ENCODE results near the gene SPATC1L. TPM values are rescaled to one million over a fixed set of nuclear protein-coding genes. Genes with fewer than 3 reads are reported as not detected.

SPATC1L gene
- polyA plus RNA-seq, 3 donors: 3.3 to 6.7 (median 5.8) TPM

DNA sequence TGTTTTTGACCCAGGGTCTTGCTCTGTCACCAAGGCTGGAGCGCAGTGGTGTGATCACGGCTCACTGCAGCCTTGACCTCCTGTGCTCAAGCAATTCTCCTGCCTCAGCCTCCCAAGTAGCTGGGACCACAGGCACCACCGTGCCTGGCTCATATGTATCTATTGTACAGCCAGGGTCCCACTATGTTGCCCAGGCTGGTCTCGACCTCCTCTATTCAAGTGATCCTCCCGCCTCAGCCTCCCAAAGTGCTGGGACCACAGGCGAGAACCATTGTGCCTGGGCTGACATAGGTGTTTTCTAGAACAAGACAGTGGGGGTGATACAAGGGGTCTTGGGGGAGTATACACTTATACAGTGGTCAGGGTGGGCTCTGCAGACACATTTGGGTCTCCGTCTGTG lies 46.4 kb downstream of the SPATC1L start:
- Histone ChIP-seq H3K27me3 (ENCODE audit: control insufficient read depth in 2 of 2, insufficient read depth in 2 of 2, low read length in 2 of 2) (no peaks in the 10 kb centered on the region), H3K4me3 (replicated peaks in 1 of 3; ENCODE audit: low read depth in 2 of 3, low read length in 3 of 3) (no peak overlapping the region), H2AFZ (ENCODE audit: insufficient read depth, low read depth, low read length, poor library complexity, severe bottlenecking) (no peak overlapping the region), H3K79me2 (ENCODE audit: insufficient read depth, low read length) (no peaks in the 10 kb centered on the region), H3K4me2 (replicated peaks; ENCODE audit: extremely low read depth, low read length, poor library complexity, severe bottlenecking) (no peak overlapping the region), H3K9ac (ENCODE audit: insufficient read depth, low read length, poor library complexity, severe bottlenecking) (no peak overlapping the region), H3K4me1 (ENCODE audit: control insufficient read depth in 1 of 2, insufficient read depth in 2 of 2, low read length in 2 of 2) (no peaks in the 10 kb centered on the region), H3K36me3 (replicated peaks in 1 of 2; ENCODE audit: control insufficient read depth in 1 of 2, insufficient read depth in 2 of 2, low read length in 2 of 2) (no peaks in the 10 kb centered on the region), H3K27ac (ENCODE audit: low read depth in 1 of 2, low read length in 2 of 2) (no peak overlapping the region), H3K9me3 (replicated peaks in 1 of 2; ENCODE audit: control insufficient read depth in 1 of 2, insufficient read depth in 1 of 2, low read length in 2 of 2) (peaks cover 0 to 8% of the 10 kb centered on the region in 2 donors), H4K20me1 (ENCODE audit: insufficient read depth, low read length) (no peaks in the 10 kb centered on the region)
- H3K4me1 Mint-ChIP-seq: no peaks in the 10 kb centered on the region
- no peak for DNase-seq
- intact Hi-C loops (cut with micrococcal nuclease): no loop called here
- TF ChIP-seq, protein P1, sequence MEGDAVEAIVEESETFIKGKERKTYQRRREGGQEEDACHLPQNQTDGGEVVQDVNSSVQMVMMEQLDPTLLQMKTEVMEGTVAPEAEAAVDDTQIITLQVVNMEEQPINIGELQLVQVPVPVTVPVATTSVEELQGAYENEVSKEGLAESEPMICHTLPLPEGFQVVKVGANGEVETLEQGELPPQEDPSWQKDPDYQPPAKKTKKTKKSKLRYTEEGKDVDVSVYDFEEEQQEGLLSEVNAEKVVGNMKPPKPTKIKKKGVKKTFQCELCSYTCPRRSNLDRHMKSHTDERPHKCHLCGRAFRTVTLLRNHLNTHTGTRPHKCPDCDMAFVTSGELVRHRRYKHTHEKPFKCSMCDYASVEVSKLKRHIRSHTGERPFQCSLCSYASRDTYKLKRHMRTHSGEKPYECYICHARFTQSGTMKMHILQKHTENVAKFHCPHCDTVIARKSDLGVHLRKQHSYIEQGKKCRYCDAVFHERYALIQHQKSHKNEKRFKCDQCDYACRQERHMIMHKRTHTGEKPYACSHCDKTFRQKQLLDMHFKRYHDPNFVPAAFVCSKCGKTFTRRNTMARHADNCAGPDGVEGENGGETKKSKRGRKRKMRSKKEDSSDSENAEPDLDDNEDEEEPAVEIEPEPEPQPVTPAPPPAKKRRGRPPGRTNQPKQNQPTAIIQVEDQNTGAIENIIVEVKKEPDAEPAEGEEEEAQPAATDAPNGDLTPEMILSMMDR (IDR thresholded peaks at IDR 0.05): no peak
- H3K4me3 Mint-ChIP-seq: no peak overlapping the region
- WGBS (ENCODE audit: insufficient coverage): 92% methylated on average over 7 of the region's 7 CpGs
- H3K27ac Mint-ChIP-seq: no peak overlapping the region
- H3K27me3 Mint-ChIP-seq (ENCODE audit: low read depth in 3 of 3): peaks cover 0 to 7% (median 7%) of the 10 kb centered on the region in 3 donors
- H3K9me3 Mint-ChIP-seq: peaks cover 0 to 8% (median 4%) of the 10 kb centered on the region in 7 donors
- no peaks in the 10 kb centered on the region for H3K36me3 Mint-ChIP-seq

DNA sequence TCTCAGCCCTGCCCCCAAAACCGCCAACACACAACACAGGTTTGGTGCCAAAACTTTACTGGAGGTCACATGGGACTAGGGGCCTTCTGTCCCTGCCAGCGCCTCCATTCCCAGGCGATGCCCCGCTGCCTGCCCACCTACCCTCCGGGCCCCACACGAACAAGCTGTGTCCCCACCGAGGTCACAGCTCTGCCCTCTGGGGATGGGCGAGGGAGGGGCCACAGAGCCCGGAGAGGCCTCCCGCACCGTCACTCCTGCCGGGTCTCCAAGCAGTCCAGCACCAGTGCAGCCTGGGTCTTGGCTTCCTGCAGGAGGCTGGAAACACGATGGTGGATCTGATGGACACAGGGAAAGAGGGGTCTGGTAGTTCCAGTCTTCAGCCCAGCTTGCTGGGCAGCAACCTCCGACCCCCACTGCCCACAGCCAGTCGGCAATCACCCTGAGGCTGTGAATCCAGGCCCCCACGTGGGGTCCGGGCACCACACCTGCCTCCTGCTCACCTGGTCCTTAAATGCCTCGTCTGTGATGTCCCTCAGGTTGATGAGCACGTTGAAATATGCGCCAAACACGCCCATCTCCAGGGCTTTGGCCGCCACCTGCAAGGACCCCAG lies 47.4 kb downstream of the SPATC1L start:
- Histone ChIP-seq H3K4me2 (replicated peaks; ENCODE audit: extremely low read depth, low read length, poor library complexity, severe bottlenecking) (no peak overlapping the region), H3K4me1 (ENCODE audit: control insufficient read depth in 1 of 2, insufficient read depth in 2 of 2, low read length in 2 of 2) (no peaks in the 10 kb centered on the region), H2AFZ (ENCODE audit: insufficient read depth, low read depth, low read length, poor library complexity, severe bottlenecking) (no peak overlapping the region), H3K27me3 (ENCODE audit: control insufficient read depth in 2 of 2, insufficient read depth in 2 of 2, low read length in 2 of 2) (no peaks in the 10 kb centered on the region), H3K79me2 (ENCODE audit: insufficient read depth, low read length) (no peaks in the 10 kb centered on the region), H4K20me1 (ENCODE audit: insufficient read depth, low read length) (no peaks in the 10 kb centered on the region), H3K9ac (ENCODE audit: insufficient read depth, low read length, poor library complexity, severe bottlenecking) (no peak overlapping the region), H3K36me3 (replicated peaks in 1 of 2; ENCODE audit: control insufficient read depth in 1 of 2, insufficient read depth in 2 of 2, low read length in 2 of 2) (no peaks in the 10 kb centered on the region), H3K4me3 (replicated peaks in 1 of 3; ENCODE audit: low read depth in 2 of 3, low read length in 3 of 3) (no peak overlapping the region), H3K27ac (ENCODE audit: low read depth in 1 of 2, low read length in 2 of 2) (no peak overlapping the region), H3K9me3 (replicated peaks in 1 of 2; ENCODE audit: control insufficient read depth in 1 of 2, insufficient read depth in 1 of 2, low read length in 2 of 2) (no peaks in the 10 kb centered on the region)
- intact Hi-C loops (cut with micrococcal nuclease): no loop called here
- Mint-ChIP-seq H3K36me3 (no peaks in the 10 kb centered on the region), H3K9me3 (peaks cover 0 to under 1% (median 0%) of the 10 kb centered on the region in 7 donors), H3K4me1 (no peaks in the 10 kb centered on the region), H3K27me3 (ENCODE audit: low read depth in 3 of 3) (peaks cover 0 to 7% (median 7%) of the 10 kb centered on the region in 3 donors), H3K4me3 (no peak overlapping the region), H3K27ac (no peak overlapping the region)
- TF ChIP-seq, protein P1 (IDR thresholded peaks at IDR 0.05): no peak
- 90% methylated on average over 22 of the region's 22 CpGs for WGBS (ENCODE audit: insufficient coverage)
- no peak for DNase-seq

Data from CD14-positive monocyte (primary cell).